Neural progenitor cell (in vitro differentiated cells): ENCODE measurements around the gene KIF16B. TPM values are rescaled to one million over a fixed set of nuclear protein-coding genes. Genes with fewer than 3 reads are reported as not detected.

Experiments
- DNase-seq: peaks from one replicate; pipeline ENCODE4 v3.0.0-alpha.2; 2016; ENCODE audit warnings: low spot score
- H2AFZ ChIP-seq: fragments of 200-600 bp; sonication (generic); replicated peaks from 2 replicates; pipeline ENCODE4 v1.6.1; 2016; ENCODE audit warnings: antibody characterized with exemption
- H3F3A ChIP-seq: fragments of 200-600 bp; sonication (generic); 2 replicates; pipeline ENCODE4 v1.6.1; 2016; ENCODE audit warnings: antibody characterized with exemption, low read depth
- H3K27ac ChIP-seq: fragments of 200-600 bp; sonication (generic); 2 replicates; pipeline ENCODE4 v1.5.1; 2016; ENCODE audit warnings: mild to moderate bottlenecking
- H3K27me3 ChIP-seq: fragments of 200-600 bp; sonication (generic); 2 replicates; pipeline ENCODE4 v1.6.1; 2016; ENCODE audit warnings: mild to moderate bottlenecking, moderate library complexity
- H3K36me3 ChIP-seq: fragments of 200-600 bp; sonication (generic); 2 replicates; pipeline ENCODE4 v1.5.1; 2016
- H3K4me1 ChIP-seq: fragments of 200-600 bp; sonication (generic); 2 replicates; pipeline ENCODE4 v1.6.1; 2016; ENCODE audit warnings: mixed run types
- H3K4me2 ChIP-seq: fragments of 200-600 bp; sonication (generic); 2 replicates; pipeline ENCODE4 v1.6.1; 2016
- H3K4me3 ChIP-seq: fragments of 200-600 bp; sonication (generic); 2 replicates; pipeline ENCODE4 v1.5.1; 2016
- H3K79me2 ChIP-seq: fragments of 200-600 bp; sonication (generic); 2 replicates; pipeline ENCODE4 v1.6.1; 2016; ENCODE audit warnings: low read depth
- H3K9ac ChIP-seq: fragments of 200-600 bp; sonication (generic); 2 replicates; pipeline ENCODE4 v1.6.1; 2016
- H3K9me3 ChIP-seq: fragments of 200-600 bp; sonication (generic); 2 replicates; pipeline ENCODE4 v1.5.1; 2016; ENCODE audit warnings: low read depth
- H4K20me1 ChIP-seq: fragments of 200-600 bp; sonication (generic); 2 replicates; pipeline ENCODE4 v1.6.1; 2016; ENCODE audit warnings: low read depth
- H3K27ac Mint-ChIP-seq: 3 replicates; pipeline ENCODE4 v1.8.0; 2021; ENCODE audit warnings: mixed read lengths
- H3K27me3 Mint-ChIP-seq: 2 replicates; pipeline ENCODE4 v1.8.0; 2022; ENCODE audit warnings: low read depth, mild to moderate bottlenecking, inconsistent platforms, moderate library complexity, mixed read lengths; ENCODE audit not compliant: insufficient read depth
- H3K36me3 Mint-ChIP-seq: 3 replicates; pipeline ENCODE4 v1.8.0; 2021; ENCODE audit warnings: mixed read lengths
- H3K4me1 Mint-ChIP-seq: 3 replicates; pipeline ENCODE4 v1.8.0; 2021; ENCODE audit warnings: mixed read lengths
- H3K4me3 Mint-ChIP-seq: 3 replicates; pipeline ENCODE4 v1.8.0; 2021; ENCODE audit warnings: mild to moderate bottlenecking, moderate library complexity, mixed read lengths
- H3K9me3 Mint-ChIP-seq: 3 replicates; pipeline ENCODE4 v1.8.0; 2020; ENCODE audit warnings: mixed read lengths
- CTCF ChIP-seq: fragments of 200-600 bp; sonication (generic); IDR thresholded peaks from 2 replicates; pipeline ENCODE4 v1.5.1; 2017; ENCODE audit warnings: antibody characterized with exemption, mild to moderate bottlenecking
- EZH2 ChIP-seq: fragments of 200-600 bp; sonication (generic); IDR thresholded peaks from 2 replicates; pipeline ENCODE4 v1.6.1; 2017; ENCODE audit warnings: antibody characterized with exemption, mild to moderate bottlenecking, moderate library complexity
- EZH2phosphoT487 ChIP-seq: fragments of 200-600 bp; sonication (generic); IDR thresholded peaks from 2 replicates; pipeline ENCODE4 v1.6.1; 2017; ENCODE audit warnings: antibody characterized with exemption
- total RNA-seq: library from RNA; depleted of rRNA; stranded (reverse); fragments of >200 nt; gene quantifications from 2 replicates; pipeline ENCODE4 v1.2.3, GENCODE V29; 2015; ENCODE audit warnings: low replicate concordance

The KIF16B gene
- total RNA-seq, 1 donor from 2014 or later, result 15.5 TPM

GRCh38 chr20:16469395-16469905 lies 103.8 kb downstream of the KIF16B start:
- Mint-ChIP-seq H3K27ac (no peak overlapping the region), H3K4me1 (no peaks in the 10 kb centered on the region), H3K36me3 (peaks cover 19% of the 10 kb centered on the region), H3K4me3 (no peak overlapping the region), H3K9me3 (peaks cover 4% of the 10 kb centered on the region), H3K27me3 (peaks cover 2% of the 10 kb centered on the region)
- Histone ChIP-seq H3K9me3 (no peaks in the 10 kb centered on the region), H3K4me3 (no peak overlapping the region), H3K4me2 (no peak overlapping the region), H4K20me1 (no peaks in the 10 kb centered on the region), H3K36me3 (no peaks in the 10 kb centered on the region), H3K79me2 (no peaks in the 10 kb centered on the region), H3K9ac (no peak overlapping the region), H2AFZ (no peak overlapping the region), H3K27me3 (no peaks in the 10 kb centered on the region), H3F3A (no peaks in the 10 kb centered on the region), H3K27ac (no peak overlapping the region), H3K4me1 (no peaks in the 10 kb centered on the region)
- no peak for DNase-seq
- TF ChIP-seq EZH2 (no peak), EZH2phosphoT487 (no peak), CTCF (no peak)

DNA sequence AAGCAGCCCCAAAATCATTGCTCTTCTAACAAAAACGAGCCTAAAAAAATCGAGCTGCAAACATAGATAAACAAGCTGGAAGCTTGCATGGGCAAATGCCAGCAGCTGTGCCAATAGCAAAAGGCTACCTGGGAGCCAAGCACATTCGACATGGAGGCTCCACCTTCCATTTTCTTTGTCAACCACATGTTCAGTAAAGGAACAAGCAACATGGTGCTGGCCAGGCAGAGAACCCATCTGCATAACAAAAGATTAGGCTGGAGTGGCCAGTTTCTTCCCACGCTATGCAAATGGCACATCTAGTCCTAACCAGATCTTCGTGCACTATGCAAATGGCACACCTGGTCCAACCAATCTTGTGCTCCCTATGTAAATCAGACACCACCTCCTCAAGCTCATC lies 110.5 kb downstream of the KIF16B start:
- Mint-ChIP-seq H3K4me1 (no peaks in the 10 kb centered on the region), H3K36me3 (peaks cover 9% of the 10 kb centered on the region), H3K4me3 (no peak overlapping the region), H3K9me3 (peaks cover 5% of the 10 kb centered on the region), H3K27ac (peak overlapping the region; percentile 2), H3K27me3 (peaks cover 2% of the 10 kb centered on the region)
- no peak for TF ChIP-seq CTCF
- Histone ChIP-seq H3K4me3 (no peak overlapping the region), H3K4me1 (no peaks in the 10 kb centered on the region), H3F3A (no peaks in the 10 kb centered on the region), H3K9ac (no peak overlapping the region), H3K27me3 (no peaks in the 10 kb centered on the region), H2AFZ (no peak overlapping the region), H3K4me2 (no peak overlapping the region), H3K36me3 (peaks cover 3% of the 10 kb centered on the region), H3K9me3 (no peaks in the 10 kb centered on the region), H4K20me1 (no peaks in the 10 kb centered on the region), H3K27ac (no peak overlapping the region), H3K79me2 (no peaks in the 10 kb centered on the region)
- peak; percentile 8 for DNase-seq

- no peaks in the 10 kb centered on the region for H3K79me2 ChIP-seq
- H3K27me3 Mint-ChIP-seq, result no peaks in the 10 kb centered on the region
- DNase-seq, result no peak
- no peaks in the 10 kb centered on the region for H3K27me3 ChIP-seq
- H3F3A ChIP-seq, result no peaks in the 10 kb centered on the region
- H3K4me1 ChIP-seq, result no peaks in the 10 kb centered on the region
- no peak for TF ChIP-seq CTCF
- no peak for TF ChIP-seq EZH2
- TF ChIP-seq EZH2phosphoT487, result no peak
- H3K4me2 ChIP-seq, result no peak overlapping the region
- H4K20me1 ChIP-seq, result no peaks in the 10 kb centered on the region
- no peak overlapping the region for H3K27ac ChIP-seq
- H2AFZ ChIP-seq, result no peak overlapping the region
- H3K27ac Mint-ChIP-seq, result no peak overlapping the region
- H3K4me3 Mint-ChIP-seq, result no peak overlapping the region
- peaks cover 3% of the 10 kb centered on the region for H3K36me3 Mint-ChIP-seq
- peaks cover 3% of the 10 kb centered on the region for H3K36me3 ChIP-seq
- H3K9ac ChIP-seq, result no peak overlapping the region
- peaks cover 3% of the 10 kb centered on the region for H3K9me3 Mint-ChIP-seq
- no peaks in the 10 kb centered on the region for H3K4me1 Mint-ChIP-seq
- H3K9me3 ChIP-seq, result no peaks in the 10 kb centered on the region
- H3K4me3 ChIP-seq, result no peak overlapping the region
Measured at GRCh38 chr20:16459019-16459700, 114.1 kb downstream of the KIF16B start.
